GM18870 (cell line): ENCODE results near the gene SUPT20HL2.
"Not testable (repeated sequence)": the region's sequence is repeated elsewhere in the genome, so short reads cannot be mapped to it uniquely, and the experiment has no call there.

ENCODE experiments used
- ATAC-seq: cut with Tn5 transposase; IDR thresholded peaks from one replicate; pipeline ENCODE4 v1.9.1; 2021; ENCODE audit warnings: moderate library complexity; ENCODE audit not compliant: unreplicated experiment

Gene SUPT20HL2

GRCh38 chrX:24314019-24314635 lies at the start of gene SUPT20HL2:
Gene SUPT20HL2, minus strand, starts transcription at chrX:24314069. Its CDS starts 754 bp downstream, at chrX:24313315.
- ATAC-seq: no peak

- not testable (repeated sequence) for ATAC-seq
These were observed 48.3 kb upstream of the SUPT20HL2 start for GRCh38 chrX:24362089-24362745.

- ATAC-seq: no peak
These were observed 46.4 kb upstream of the SUPT20HL2 start, which contains the start of gene SUPT20HL1 for GRCh38 chrX:24360272-24360671. Gene SUPT20HL1, plus strand, starts transcription at chrX:24360639. Its CDS starts 2,122 bp downstream, at chrX:24362761.

GRCh38 chrX:24357106-24357505 lies 43.2 kb upstream of the SUPT20HL2 start:
- ATAC-seq: no peak

- ATAC-seq: no peak
These were observed 41.2 kb upstream of the SUPT20HL2 start for GRCh38 chrX:24355095-24355494.

- ATAC-seq: no peak
These were observed 36.3 kb upstream of the SUPT20HL2 start for GRCh38 chrX:24350217-24350616.

GRCh38 chrX:24347881-24348280 lies 34.0 kb upstream of the SUPT20HL2 start:
- ATAC-seq: no peak

- peak; percentile 83 for ATAC-seq
These were observed 29.9 kb upstream of the SUPT20HL2 start for GRCh38 chrX:24343719-24344118.

GRCh38 chrX:24341795-24342194 lies 27.9 kb upstream of the SUPT20HL2 start:
- no peak for ATAC-seq

GRCh38 chrX:24340501-24340900 lies 26.6 kb upstream of the SUPT20HL2 start:
- ATAC-seq: no peak

- ATAC-seq: no peak
These were observed 26.0 kb upstream of the SUPT20HL2 start for GRCh38 chrX:24339911-24340310.

- no peak for ATAC-seq
These were observed 22.0 kb upstream of the SUPT20HL2 start for GRCh38 chrX:24335871-24336270.

- ATAC-seq: no peak
These were observed 20.6 kb upstream of the SUPT20HL2 start for GRCh38 chrX:24334461-24334860.

GRCh38 chrX:24333371-24333770 lies 19.5 kb upstream of the SUPT20HL2 start:
- no peak for ATAC-seq

GRCh38 chrX:24332878-24333277 lies 19.0 kb upstream of the SUPT20HL2 start:
- ATAC-seq: no peak

GRCh38 chrX:24325231-24325630 lies 11.4 kb upstream of the SUPT20HL2 start:
- no peak for ATAC-seq

GRCh38 chrX:24321741-24322395 lies 8.0 kb upstream of the SUPT20HL2 start:
- no peak for ATAC-seq

GRCh38 chrX:24317567-24317966 lies 3.7 kb upstream of the SUPT20HL2 start:
- no peak for ATAC-seq

- ATAC-seq: no peak
These were observed 2.2 kb upstream of the SUPT20HL2 start for GRCh38 chrX:24316111-24316510.

- not testable (repeated sequence) for ATAC-seq
These were observed 1.6 kb downstream of the SUPT20HL2 start for GRCh38 chrX:24312249-24312607.

GRCh38 chrX:24311507-24312248 lies 2.2 kb downstream of the SUPT20HL2 start:
- not testable (repeated sequence) for ATAC-seq
